NCI-H524 (cell line): ENCODE measurements around the gene LPGAT1.
A peak's percentile ranks its signal among the peaks of the same experiment; 100 is the strongest.
"Not testable (repeated sequence)": the region's sequence is repeated elsewhere in the genome, so short reads cannot be mapped to it uniquely, and the experiment has no call there.

Experiments
- DNase-seq, 2 experiments: peaks; one replicate each; lab custom pipeline; 2025; lab: John Stamatoyannopoulos, UW

LPGAT1 gene

DNA sequence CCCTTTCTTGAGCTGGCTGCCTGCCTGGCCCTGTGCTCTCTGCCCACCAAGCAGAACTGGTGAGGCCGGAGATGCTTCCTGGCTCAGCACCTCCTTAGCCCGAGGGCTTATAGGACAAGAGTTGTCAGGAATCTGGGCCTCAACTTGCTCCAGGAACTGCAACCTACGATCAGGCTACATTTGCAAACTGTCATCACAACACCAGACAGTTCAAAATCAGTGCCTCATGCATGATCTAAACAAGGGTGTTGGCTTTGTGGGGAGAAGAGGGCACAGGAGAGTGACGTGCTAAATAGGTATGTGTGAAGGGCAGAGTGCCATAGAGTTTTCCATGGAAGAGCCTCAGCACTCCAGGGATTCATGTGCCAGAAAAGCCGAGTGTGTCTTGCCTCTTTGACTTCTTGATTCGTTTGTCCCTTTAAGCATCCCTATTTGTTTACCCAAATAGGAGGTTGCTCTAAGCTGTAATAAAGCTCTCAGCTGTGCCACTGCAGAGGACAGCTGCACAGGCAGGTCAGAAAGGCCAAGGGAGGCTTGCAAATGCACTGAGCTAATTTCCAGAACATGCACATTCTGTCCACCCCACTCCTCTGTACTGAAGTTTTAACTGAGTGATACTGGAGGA lies 125.0 kb downstream of the LPGAT1 start:
- no peak for DNase-seq

- no peak for DNase-seq
These were observed 126.0 kb downstream of the LPGAT1 start for GRCh38 chr1:211704543-211704942.

DNA sequence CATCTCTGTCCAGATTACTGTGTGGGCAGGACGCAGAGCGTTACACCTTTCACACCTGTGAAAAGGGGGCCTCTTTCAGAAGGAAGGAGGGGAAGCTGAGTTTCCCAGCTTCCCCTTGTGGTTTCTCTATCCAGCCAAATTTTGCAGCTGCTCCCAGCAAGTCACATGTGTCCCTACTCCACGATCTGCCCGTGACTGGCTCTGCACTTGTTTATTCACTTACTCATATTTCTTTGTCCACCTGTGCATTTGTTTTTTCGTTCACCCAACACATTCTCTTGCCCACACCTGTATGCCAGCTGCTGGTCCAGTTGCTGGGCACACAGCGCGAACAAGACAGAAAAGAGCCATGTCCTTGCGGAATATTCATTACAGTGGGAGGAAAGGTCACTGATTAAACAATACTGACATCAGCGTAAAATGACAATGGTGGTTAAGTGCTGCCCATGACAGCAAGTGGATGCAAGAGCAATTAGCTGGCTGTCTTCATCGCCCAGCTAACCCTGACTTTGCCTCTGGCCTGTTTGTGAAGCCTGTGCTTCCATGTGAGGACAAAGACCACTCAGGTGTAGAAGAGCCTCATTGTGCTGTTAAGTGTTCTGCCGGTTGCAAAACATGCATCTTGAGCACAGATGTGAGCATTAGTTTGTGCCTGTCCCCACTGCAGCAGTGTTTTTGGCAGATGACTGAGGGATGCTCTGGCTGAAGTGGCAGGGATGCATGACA lies 126.6 kb downstream of the LPGAT1 start:
- DNase-seq = peak in 1 of 2 experiments; percentile 60

GRCh38 chr1:211701733-211702132 lies 128.8 kb downstream of the LPGAT1 start:
- DNase-seq = no peak

- no peak for DNase-seq
These were observed 131.5 kb downstream of the LPGAT1 start for GRCh38 chr1:211699059-211699458.

DNA sequence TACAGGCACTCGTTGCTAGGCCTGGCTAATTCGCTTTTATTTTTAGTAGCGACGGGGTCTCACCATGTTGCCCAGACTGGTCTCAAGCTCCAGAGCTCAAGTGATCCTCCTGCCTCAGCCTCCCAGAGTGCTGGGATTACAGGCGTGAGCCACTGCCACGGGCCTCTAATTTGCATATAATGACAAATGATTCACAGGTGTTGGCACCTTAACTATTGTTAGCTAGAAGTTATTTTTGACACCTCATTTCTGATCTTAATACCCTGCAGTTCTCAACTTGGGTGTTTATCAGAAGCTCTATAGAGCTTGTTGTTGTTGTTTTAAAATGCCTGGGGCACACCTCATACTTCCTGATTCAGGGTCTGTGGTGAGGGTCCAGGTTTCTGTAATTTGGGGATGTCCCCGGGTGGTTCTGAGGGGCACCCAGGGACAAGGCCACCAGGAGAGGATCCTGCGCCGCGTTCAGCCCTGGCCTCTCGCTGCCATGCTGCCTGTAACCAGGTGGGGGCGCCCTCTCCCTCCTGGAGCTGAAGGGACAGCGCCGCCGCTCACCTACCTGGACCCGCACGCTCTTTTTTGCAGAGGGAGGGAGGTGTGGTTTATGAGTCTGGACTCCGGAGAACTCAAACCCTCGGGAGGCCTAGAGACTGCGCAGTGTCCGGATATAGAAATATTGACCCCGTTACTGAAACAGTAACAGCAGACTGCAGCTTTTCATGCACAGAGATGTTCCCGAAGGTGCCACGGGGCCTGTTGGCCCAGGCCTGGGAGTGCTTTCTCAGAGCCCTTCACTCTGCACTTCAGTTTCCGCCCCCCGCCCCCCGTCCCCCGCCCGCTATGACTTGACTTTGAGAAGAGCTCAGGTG lies 132.2 kb downstream of the LPGAT1 start:
- DNase-seq = peak; percentile 58 to 77

- peak; percentile 98 to 99 for DNase-seq
These were observed 133.2 kb downstream of the LPGAT1 start for GRCh38 chr1:211697356-211697755.

DNA sequence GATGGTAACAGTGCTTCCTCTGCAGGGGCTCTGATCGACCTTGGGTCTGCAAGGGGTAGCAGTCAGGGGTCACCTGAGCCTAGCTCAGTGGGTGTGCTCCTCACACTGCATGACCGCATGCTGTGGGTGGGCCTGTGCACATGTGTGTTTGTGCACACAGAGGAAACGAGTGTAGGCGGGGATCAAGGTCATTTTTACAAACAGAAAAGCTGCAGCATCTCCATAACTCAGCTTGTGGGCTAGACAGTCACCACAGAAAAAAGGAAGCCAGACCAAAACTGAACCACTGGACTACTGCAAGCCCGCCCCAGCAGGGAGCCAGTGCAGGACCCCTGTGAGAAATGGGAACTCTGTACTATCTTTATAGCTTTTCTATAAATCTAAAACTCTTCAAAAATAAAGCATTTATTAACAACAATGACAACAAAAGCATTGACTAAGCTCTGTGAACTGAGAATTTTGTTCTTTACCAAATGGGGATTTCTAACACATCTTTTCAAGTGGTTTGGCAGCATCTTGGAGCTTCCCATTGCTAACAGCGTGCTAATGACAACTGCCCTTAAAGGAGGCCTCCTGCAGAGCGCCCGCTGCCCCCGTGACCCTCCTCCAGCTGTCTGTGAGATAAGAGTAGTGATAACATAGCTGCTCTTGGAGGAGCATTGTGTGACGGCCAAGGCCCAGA lies 135.3 kb downstream of the LPGAT1 start:
- DNase-seq = no peak

DNA sequence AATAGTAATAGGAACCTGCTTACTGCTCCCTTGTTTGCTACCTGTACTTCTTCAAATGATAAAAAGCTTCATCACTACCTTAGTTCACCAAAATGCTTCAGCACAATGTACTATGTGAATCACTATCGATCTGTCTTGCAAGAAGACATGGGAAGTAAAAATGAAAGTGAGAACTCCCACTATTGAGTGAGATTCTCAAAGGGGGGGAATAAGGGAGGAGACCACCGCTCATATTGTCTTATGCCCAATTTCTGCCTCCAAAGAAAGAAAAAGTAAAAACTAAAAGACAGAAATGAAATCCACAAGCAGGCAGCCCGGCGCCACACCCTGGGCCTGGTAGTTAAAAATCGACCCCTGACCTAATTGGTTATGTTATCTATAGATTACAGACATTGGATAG lies 136.7 kb downstream of the LPGAT1 start:
- DNase-seq = not testable (repeated sequence)
